Hematopoietic multipotent progenitor cell treated with erythropoietin and hydrocortisone succinate and interleukin-3 and kit ligand, for 8 days (in vitro differentiated cells): Measurements from ENCODE around the gene EFNB2.

Experiments used
- DNase-seq: peaks from one replicate; pipeline ENCODE4 v3.0.0-alpha.2; 2015

The EFNB2 gene

GRCh38 chr13:106550570-106551135, 15.2 kb upstream of the EFNB2 start:
- DNase-seq, result no peak

GRCh38 chr13:106548064-106548696, 12.7 kb upstream of the EFNB2 start:
- DNase-seq, result no peak

GRCh38 chr13:106541826-106542225, 6.4 kb upstream of the EFNB2 start:
- no peak for DNase-seq

- DNase-seq, result no peak
Measured at GRCh38 chr13:106540613-106541012, 5.2 kb upstream of the EFNB2 start.

GRCh38 chr13:106537521-106537920, 2.1 kb upstream of the EFNB2 start:
- DNase-seq, result no peak

GRCh38 chr13:106536244-106537034, 977 bp upstream of the EFNB2 start:
- peak; percentile 82 for DNase-seq

GRCh38 chr13:106534639-106535551, 567 bp downstream of the EFNB2 start:
- no peak for DNase-seq

GRCh38 chr13:106533943-106534638, 1.4 kb downstream of the EFNB2 start:
- no peak for DNase-seq

- DNase-seq, result peak; percentile 36
Measured at GRCh38 chr13:106533101-106533942, 2.1 kb downstream of the EFNB2 start.

- no peak for DNase-seq
Measured at GRCh38 chr13:106532111-106532929, 3.1 kb downstream of the EFNB2 start.

- DNase-seq, result no peak
Measured at GRCh38 chr13:106530980-106531481, 4.4 kb downstream of the EFNB2 start.

GRCh38 chr13:106530171-106530851, 5.2 kb downstream of the EFNB2 start:
- no peak for DNase-seq

GRCh38 chr13:106529415-106530170, 5.9 kb downstream of the EFNB2 start:
- DNase-seq, result no peak

GRCh38 chr13:106528718-106529414, 6.6 kb downstream of the EFNB2 start:
- no peak for DNase-seq

- no peak for DNase-seq
Measured at GRCh38 chr13:106527826-106528225, 7.6 kb downstream of the EFNB2 start.

GRCh38 chr13:106527445-106527801, 8.0 kb downstream of the EFNB2 start:
- no peak for DNase-seq

GRCh38 chr13:106526738-106527444, 8.6 kb downstream of the EFNB2 start:
- no peak for DNase-seq

GRCh38 chr13:106525865-106526264, 9.6 kb downstream of the EFNB2 start:
- no peak for DNase-seq
